GM10847 (cell line): ENCODE data around the gene MBNL1.

ENCODE experiments used
- POLR2A ChIP-seq: IDR thresholded peaks from 2 replicates; pipeline ENCODE4 v1.6.1; 2011; ENCODE audit not compliant: insufficient read length; ENCODE audit errors: extremely low read depth

The MBNL1 gene

GRCh38 chr3:152352554-152352953, 83.8 kb downstream of the MBNL1 start:
- no peak for TF ChIP-seq POLR2A

DNA sequence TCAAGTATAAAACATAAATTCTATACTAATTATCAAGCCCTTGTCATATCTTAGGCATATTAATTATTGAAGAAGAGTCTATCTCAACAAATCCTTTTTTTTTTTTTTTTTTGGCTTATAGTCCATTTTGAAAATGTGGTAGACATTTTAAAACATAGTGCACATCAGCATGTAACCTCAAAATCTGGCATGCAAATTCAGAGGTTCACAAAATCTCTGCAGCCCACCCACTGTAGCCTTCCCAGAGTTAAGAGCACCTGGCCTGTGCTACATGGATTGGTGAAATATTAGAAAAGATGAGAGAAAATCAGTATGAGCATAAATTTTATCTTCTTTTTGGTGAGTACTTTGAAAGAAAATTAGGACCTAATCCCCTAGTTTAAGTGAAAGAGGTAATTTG, 84.8 kb downstream of the MBNL1 start:
- TF ChIP-seq POLR2A, result no peak

GRCh38 chr3:152355744-152356665, 87.3 kb downstream of the MBNL1 start:
- no peak for TF ChIP-seq POLR2A

- TF ChIP-seq POLR2A, result no peak
Observed at GRCh38 chr3:152356870-152357276, 88.1 kb downstream of the MBNL1 start.

GRCh38 chr3:152357587-152357986, 88.9 kb downstream of the MBNL1 start:
- no peak for TF ChIP-seq POLR2A

DNA sequence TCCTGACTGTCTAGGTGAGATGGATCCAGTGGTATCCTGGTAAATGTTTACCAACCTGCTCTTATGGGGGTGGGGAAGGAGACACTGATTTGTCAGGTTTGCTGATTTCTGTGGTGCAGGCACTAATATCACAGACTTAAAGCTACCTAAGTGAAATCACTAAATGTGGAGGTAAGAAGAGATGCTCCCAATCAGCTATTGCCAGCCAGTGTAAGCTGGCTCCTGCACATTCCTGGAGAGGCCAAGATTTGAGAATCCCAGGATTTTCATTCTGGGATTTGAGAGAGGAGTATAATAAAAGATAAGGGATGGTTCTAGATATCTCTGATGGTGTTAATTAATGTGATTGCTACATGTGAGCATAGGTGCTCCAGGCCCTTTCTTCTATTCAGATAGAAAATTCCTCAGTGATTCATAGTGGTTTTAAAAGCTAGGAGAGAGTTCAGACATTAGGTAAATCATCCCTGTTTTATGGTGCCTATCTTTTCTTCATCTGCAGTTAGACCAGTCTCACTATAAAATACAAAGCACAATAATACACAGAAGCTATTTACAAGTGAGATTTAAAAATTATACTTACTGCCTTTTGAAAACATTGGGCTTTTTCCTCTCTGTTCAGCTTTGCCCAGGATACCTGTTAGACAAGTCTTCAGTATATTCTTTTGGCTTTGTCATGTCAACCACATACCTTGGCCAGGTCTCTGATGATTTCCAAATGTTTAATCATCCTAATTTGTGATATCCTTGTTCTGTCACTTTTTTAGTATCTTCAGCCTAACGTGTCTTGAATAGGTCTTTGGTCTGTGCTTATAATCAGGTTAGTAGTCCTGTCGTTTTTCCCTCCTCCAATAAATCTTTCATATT, 90.9 kb downstream of the MBNL1 start:
- no peak for TF ChIP-seq POLR2A

DNA sequence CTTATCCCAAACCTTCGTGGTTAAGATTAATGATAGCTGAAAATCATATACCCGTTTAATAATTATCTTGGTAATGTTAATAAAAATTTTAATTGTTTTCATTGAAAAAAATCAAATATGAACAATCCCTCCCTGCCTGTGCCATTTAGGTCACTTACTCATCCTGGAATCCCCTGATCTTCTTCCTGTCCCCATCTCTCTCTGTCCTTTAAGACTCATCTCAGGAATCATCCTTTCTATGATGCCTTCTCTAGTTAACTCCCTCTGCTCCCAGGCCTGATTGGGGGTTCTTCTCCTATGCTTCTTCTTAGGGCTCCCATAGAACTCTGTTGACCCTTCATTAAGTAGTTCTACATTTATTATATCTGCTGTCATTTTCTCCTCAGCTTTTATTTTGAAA, 91.6 kb downstream of the MBNL1 start:
- TF ChIP-seq POLR2A, result no peak

DNA sequence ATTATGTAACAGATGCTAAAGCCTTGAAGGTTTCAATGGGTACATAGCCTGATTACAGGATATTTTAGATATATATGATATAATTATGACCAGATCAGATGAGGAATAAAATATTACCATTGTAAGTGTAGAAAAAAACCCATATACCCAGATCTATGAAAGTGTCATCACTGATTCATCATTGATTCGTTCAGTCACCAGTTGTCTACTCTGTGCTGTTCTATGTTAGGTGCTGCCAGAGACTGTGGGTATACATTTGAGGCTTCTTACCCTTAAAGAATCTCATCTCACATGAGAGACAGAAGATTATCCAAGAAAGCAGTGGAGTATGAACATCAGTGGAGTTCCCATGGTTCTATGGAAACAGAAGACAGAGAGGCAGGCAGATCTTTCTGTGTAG, 92.2 kb downstream of the MBNL1 start:
- no peak for TF ChIP-seq POLR2A

DNA sequence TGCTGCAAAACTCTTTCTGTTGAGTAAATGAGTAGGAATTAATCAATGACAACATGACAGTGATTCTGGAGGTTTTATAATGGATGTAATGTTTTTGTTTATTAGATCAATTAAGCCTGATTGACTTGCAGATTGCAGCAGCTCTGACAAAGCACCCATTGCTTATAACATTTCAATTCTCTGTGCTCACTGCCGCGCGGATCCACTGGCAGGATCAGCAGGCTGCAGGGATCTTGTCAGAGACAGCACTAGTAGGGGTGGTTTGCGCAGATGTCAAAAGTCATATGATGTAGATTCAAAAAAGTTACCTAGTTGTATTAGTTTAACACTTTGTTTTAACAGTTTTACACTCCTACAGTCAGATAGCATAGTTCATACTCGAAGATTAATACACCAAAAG, 93.4 kb downstream of the MBNL1 start:
- no peak for TF ChIP-seq POLR2A

- TF ChIP-seq POLR2A, result no peak
Observed at GRCh38 chr3:152364237-152364636, 95.5 kb downstream of the MBNL1 start.

GRCh38 chr3:152365126-152365525, 96.4 kb downstream of the MBNL1 start:
- TF ChIP-seq POLR2A, result no peak

DNA sequence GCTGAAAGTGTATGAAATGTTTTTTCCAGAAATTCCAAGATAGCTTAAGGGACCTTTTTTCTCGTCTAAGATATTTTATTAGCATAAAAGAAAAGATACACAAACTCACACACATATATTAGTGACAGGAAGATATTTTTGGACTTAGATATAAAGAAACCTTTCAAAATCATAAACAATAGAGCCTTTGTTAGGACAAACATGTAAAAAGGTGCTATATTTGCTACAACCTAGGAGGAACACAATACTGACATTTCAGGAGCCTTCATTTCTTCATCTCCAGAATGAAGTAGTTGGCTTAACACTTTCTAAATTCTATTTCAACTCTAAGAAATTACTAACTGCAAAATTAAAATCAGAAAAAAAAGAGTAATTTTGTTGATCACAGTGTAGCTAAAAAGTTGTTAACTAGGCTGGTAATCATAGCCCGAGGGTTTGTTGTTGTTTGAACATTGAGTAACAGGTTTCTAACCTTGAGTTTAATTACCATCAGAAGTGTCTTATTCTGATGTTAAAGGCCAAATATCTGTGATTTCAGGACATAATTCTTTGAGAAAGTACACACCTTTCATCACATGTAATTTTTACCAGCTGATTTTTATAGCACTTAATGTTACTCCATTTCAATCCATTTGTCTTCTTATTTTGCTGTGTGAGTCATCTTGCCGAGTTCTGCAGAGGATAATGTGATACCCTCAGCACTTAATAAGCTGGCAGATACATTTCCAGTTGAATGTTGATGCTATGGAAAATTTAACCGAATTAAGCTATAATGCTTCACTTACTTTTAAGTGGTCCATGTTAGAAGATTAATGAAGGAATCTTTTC, 97.3 kb downstream of the MBNL1 start:
- no peak for TF ChIP-seq POLR2A

- no peak for TF ChIP-seq POLR2A
Observed at GRCh38 chr3:152373379-152373778, 104.7 kb downstream of the MBNL1 start.

- no peak for TF ChIP-seq POLR2A
Observed at GRCh38 chr3:152374262-152374990, 105.7 kb downstream of the MBNL1 start.
